ENCODE measurements around the gene CISD1. TPM values are rescaled to one million over a fixed set of nuclear protein-coding genes. Genes with fewer than 3 reads are reported as not detected.
"Not testable (repeated sequence)": the region's sequence is repeated elsewhere in the genome, so short reads cannot be mapped to it uniquely, and the experiment has no call there.

CISD1 gene
- total and polyA plus RNA-seq, 9 of the 15 experiments (the other 6 are each of a cell fraction or from before 2014, with no cell fraction given), result 35.8 to 342 (median 118) TPM

GRCh38 chr10:58243269-58243668, 25.7 kb upstream of the CISD1 start:
- no peaks in the 10 kb centered on the region for H4K20me1 ChIP-seq (replicated peaks; ENCODE audit: control insufficient read depth, insufficient read depth, low read length)
- no peak overlapping the region for H3K9ac ChIP-seq (ENCODE audit: insufficient read depth in 1 of 2, low read depth in 2 of 2, low read length in 2 of 2)
- FAIRE-seq (no peak), DNase-seq (ENCODE audit: extremely low read depth in 1 of 4, low spot score in 3 of 4) (no peak), ATAC-seq (no peak)
- H3K4me3 ChIP-seq, result no peak overlapping the region
- BruUV-seq (replicated peaks), result no TSS peak
- intact Hi-C loops (cut with micrococcal nuclease) (no loop called here), in situ Hi-C loops (cut with MboI) (no loop called here)
- ChIA-PET CTCF (ENCODE audit: low intra/inter-chr PET ratio) (no interaction called here), POLR2A (no interaction called here)
- peaks cover 16% of the 10 kb centered on the region for H3K79me2 ChIP-seq (ENCODE audit: control insufficient read depth, insufficient read depth, low read length)
- peaks cover 4 to 7% of the 10 kb centered on the region in 2 experiments for H3K4me1 ChIP-seq (replicated peaks in 1 of 2; ENCODE audit: control insufficient read depth in 2 of 2, insufficient read depth in 2 of 2, low read length in 2 of 2)
- no peaks in the 10 kb centered on the region for H3K27me3 ChIP-seq (ENCODE audit: control insufficient read depth in 2 of 2, insufficient read depth in 2 of 2, low read length in 2 of 2)
- H2AFZ ChIP-seq (ENCODE audit: low read depth, low read length), result no peak overlapping the region
- no peak overlapping the region for H3K27ac ChIP-seq (ENCODE audit: extremely low read depth, low read depth, low read length)
- H3K9me3 ChIP-seq (replicated peaks; ENCODE audit: control insufficient read depth, insufficient read depth, low read depth, low read length), result no peaks in the 10 kb centered on the region
- TF ChIP-seq SLC30A9 (CRISPR knock-in tag; IDR thresholded peaks at IDR 0.05) (no peak), ZNF407 (IDR thresholded peaks at IDR 0.05; ENCODE audit: low read depth) (no peak), ZFP91 (CRISPR knock-in tag; IDR thresholded peaks at IDR 0.05) (no peak)
- WGBS (ENCODE audit: insufficient coverage, low coverage, missing lambda C conversion rate), result 88% methylated on average over 18 of the region's 18 CpGs
- no peak overlapping the region for H3K4me2 ChIP-seq (ENCODE audit: insufficient read depth, low read length)
- H3K9me1 ChIP-seq (ENCODE audit: control insufficient read depth, insufficient read depth, low read length), result no peaks in the 10 kb centered on the region
- H3K36me3 ChIP-seq (ENCODE audit: control insufficient read depth, insufficient read depth, low read length), result no peaks in the 10 kb centered on the region

- H3K9me3 ChIP-seq (replicated peaks; ENCODE audit: control insufficient read depth, insufficient read depth, low read depth, low read length); in situ Hi-C loops (cut with MboI); BruUV-seq (replicated peaks); H3K27ac ChIP-seq (ENCODE audit: extremely low read depth, low read depth, low read length); H3K36me3 ChIP-seq (ENCODE audit: control insufficient read depth, insufficient read depth, low read length); H3K4me1 ChIP-seq (replicated peaks in 1 of 2; ENCODE audit: control insufficient read depth in 2 of 2, insufficient read depth in 2 of 2, low read length in 2 of 2); POLR2A ChIA-PET; H3K4me2 ChIP-seq (ENCODE audit: insufficient read depth, low read length); H3K9me1 ChIP-seq (ENCODE audit: control insufficient read depth, insufficient read depth, low read length); intact Hi-C loops (cut with micrococcal nuclease); FAIRE-seq; DNase-seq (ENCODE audit: extremely low read depth in 1 of 4, low spot score in 3 of 4); ATAC-seq; CTCF ChIA-PET (ENCODE audit: low intra/inter-chr PET ratio); H2AFZ ChIP-seq (ENCODE audit: low read depth, low read length); H3K9ac ChIP-seq (ENCODE audit: insufficient read depth in 1 of 2, low read depth in 2 of 2, low read length in 2 of 2); H4K20me1 ChIP-seq (replicated peaks; ENCODE audit: control insufficient read depth, insufficient read depth, low read length); H3K4me3 ChIP-seq; H3K27me3 ChIP-seq (ENCODE audit: control insufficient read depth in 2 of 2, insufficient read depth in 2 of 2, low read length in 2 of 2): not testable (repeated sequence)
- H3K79me2 ChIP-seq (ENCODE audit: control insufficient read depth, insufficient read depth, low read length), result peaks cover 14% of the 10 kb centered on the region
- WGBS (ENCODE audit: insufficient coverage, low coverage, missing lambda C conversion rate), result 96% methylated on average over 11 of the region's 31 CpGs
Measured at GRCh38 chr10:58243801-58244200, 25.2 kb upstream of the CISD1 start.
